GM20431 (cell line): ENCODE data around the gene OSBP2.

ENCODE experiments used
- in situ Hi-C: fragments of 300-500 bp; cut with MseI, MboI; formaldehyde crosslinking; loops from one replicate; pipeline ENCODE4 v1.15.0; 2020; ENCODE audit warnings: low sequenced_read_pairs; ENCODE audit not compliant: unreplicated experiment

OSBP2 gene

DNA sequence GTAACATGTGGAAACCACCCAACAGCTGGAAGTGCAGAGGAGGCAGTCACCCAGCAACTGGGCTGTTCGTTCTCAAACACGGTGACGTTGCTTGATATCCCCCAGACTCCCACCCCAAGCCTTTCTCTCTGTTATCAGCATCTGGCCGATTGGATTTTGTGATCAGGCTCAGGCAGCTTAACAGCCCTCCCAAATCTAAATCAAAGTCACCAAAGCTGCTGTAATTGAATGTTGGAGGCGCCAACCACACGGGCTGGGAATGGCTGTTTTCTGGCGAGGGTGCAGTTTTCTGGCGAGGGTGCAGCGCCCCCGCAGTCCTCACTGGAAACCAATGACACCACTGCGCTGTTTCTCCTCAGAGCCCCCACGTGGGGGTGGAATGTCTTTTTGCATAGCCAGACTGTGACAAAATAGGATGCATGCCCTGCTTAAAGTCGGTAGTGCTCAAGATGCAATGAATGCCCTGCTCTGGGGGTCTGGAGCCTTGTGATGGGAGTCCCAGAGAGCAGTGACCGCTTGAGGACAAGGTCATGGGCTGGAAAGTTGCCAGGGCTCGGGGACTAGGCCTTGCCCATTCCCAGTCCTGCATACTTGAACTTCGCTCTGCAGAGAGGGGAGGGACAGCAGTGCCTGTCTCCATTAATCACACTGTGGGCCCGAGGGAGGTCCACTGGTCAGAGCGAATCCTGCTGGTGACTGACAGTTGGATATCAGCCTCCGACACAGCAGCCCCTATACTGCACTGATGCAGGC lies 168.6 kb downstream of the OSBP2 start:
- in situ Hi-C loops = no loop called here

DNA sequence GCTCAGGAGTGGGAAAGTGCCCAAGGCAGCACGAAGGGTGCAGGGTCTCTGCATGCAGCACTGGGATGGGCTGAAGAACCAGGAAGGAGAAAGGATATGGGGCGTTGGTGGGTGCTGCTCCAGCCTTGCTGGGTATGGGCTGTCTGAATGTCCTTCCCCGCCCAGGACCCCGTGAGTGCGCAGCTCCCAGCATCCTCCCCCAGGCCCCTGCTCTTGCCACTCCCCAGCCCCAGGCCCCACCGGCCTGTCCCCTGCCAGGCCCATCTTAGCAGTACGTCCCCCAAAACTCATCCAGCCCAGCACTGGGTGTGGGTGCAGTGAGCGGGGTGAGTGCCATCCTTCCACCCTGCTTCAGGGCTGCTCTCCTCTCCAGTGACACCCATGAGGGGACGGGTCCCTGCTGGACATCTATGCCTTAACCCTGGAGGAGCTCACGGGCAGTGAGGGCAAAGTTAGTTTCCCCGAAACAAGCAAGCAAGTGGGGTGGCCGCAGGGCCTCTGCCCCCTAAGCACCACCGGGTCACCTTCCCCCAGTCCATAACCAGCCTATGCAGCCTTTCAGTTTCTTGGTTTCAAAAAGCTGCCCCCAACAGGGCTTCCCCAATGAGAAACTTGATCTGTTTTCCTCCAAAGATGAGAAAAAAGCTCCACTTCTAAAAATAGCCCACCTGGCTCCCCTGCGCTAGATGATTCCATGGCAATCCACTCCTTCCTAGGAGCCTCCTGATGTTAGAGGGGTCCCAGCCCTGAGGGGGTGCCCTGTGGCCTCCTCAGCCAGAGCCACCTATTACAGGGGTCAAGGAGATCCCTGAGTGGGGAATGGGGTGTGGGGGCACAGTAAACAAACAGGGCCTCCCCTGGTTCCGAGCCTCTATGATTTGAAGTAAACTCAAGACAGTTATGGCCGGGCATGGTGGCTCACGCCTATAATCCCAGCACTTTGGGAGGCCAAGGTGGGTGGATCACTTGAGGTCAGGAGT lies 170.1 kb downstream of the OSBP2 start:
- in situ Hi-C loops = no loop called here

DNA sequence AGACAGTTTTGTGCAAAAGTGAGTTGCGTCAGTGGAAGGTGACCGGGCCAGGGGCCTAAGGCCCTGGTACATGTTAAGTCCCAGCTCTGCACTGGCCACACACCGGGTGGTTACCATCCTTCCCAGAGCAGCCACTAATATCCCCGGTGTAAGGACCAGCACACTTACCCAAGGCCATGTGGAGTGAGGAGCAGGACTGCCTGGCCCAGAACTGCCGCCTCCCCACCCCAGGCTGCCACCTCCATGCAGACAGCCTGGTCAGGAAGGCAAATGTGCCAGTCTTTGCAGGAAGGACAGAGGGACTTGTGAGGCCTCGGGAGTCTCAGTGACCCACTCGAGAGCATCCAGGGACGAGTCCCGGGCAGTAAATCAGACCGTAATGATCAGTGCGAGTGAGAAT lies 171.0 kb downstream of the OSBP2 start:
- in situ Hi-C loops = no loop called here

DNA sequence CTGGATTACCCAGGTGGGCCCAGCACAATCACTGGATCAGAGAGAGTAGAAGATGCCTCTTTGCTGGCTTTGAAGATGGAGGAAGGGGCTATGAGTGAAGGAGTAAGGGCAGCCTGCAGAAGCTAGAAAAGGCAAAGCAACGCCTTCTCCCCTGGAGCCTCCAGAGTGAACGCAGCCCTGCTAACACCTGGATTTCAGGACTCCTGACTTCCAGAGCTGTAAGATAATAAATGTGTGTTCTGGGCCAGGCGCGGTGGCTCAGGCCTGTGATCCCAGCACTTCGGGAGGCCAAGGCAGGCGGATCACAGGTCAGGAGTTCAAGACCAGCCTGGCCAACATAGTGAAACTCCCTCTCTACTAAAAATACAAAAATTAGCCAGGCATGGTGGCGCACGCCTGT lies 171.5 kb downstream of the OSBP2 start:
- in situ Hi-C loops = no loop called here

DNA sequence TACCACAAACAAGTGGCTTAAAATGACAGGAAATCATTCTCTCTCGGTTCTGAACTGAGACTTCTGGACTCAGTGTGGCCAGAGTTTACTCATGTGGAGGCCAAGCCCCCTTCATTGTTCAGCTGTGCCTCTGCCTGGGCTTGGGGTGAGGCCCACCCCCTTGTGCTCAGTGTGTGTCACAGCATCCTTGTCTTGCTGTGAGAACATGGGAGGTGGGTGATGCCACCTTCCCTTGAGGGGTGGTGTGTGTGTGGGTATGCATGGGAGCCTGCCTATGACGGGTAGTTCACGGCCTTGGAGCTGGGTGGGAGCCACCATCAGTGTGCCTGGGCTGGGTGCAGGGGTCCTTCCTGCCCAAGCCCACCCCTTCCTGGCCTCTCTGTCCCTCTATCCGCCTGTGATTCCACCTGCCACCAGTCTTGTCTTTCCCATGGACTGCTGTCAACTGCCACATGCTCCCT lies 172.2 kb downstream of the OSBP2 start:
- in situ Hi-C loops = no loop called here

DNA sequence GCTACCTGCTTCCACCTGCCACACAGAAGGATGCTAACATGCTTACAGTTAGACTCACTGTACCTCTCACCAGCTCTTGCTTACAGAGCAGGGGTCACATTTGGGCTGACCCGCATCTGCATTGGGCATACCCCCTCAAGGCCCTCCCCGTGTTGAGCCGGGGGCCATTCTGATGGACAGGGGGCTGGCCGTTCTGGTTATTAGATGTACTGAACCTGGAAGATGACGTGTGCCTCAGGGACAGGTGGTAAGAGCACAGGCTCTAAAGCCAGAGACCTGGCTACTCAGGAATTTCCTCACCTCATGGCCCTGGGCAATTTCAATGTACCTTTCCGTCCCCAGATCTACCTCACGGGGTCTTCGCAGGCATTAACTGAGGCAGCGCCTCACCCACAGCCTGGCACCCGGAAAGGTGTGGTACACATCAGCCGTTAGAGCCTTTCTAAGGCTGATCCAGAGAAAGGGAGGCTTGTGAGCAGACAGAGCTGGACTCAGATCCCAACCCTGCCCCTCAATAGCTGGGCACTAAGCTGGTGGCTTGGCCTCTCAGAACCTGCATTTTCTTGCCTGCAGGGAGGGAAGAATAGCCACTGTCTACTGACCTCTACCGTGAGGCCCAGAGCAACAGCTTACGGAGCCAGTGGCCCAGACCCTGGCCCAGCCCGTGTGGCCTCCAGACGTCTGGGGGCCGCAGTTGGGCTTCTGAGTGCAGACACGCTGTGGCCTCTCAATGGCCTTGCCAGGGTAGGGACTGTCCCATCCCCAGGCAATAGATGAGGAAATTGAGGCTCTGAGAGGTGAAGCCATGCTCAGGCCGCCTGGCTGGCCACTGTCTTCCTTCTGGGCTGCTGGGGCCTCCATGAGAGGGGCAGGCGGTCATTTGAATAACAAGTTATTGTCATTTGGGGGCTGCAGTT lies 173.3 kb downstream of the OSBP2 start:
- in situ Hi-C loops = no loop called here

DNA sequence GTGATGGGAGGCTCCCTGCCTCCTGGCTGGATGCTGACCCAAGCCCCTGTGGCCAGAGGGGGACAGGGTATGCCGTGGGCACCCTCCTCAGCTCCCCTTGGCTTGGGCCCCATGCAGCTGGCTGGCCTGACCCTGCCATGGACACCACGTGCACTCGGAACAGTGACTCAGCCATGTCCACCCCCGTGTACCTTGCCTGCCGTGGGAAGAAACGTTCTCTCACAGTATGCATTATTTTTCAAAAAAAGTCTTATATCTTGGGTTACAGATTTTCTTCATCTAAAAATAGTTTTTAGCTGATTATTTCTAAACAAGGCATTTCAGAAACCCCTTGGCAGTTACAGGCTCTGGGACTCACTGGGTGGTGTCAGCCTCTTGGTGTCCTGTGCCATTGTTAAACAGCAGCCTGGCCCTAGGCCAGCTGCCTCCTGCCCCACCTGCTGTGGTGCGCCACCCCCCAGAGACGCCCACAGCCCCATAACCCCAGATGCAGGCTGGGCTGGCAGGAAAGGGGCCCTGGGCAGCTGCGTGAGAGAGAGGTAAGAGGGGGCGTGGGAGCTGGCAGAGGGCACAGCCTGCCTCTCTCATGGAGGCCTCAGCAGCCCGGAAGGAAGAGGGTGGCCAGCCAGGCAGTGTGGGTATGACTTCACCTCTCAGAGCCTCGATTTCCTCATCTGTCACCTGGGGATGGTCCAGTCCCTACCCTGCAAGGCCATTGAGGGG lies 174.2 kb downstream of the OSBP2 start:
- in situ Hi-C loops = no loop called here

DNA sequence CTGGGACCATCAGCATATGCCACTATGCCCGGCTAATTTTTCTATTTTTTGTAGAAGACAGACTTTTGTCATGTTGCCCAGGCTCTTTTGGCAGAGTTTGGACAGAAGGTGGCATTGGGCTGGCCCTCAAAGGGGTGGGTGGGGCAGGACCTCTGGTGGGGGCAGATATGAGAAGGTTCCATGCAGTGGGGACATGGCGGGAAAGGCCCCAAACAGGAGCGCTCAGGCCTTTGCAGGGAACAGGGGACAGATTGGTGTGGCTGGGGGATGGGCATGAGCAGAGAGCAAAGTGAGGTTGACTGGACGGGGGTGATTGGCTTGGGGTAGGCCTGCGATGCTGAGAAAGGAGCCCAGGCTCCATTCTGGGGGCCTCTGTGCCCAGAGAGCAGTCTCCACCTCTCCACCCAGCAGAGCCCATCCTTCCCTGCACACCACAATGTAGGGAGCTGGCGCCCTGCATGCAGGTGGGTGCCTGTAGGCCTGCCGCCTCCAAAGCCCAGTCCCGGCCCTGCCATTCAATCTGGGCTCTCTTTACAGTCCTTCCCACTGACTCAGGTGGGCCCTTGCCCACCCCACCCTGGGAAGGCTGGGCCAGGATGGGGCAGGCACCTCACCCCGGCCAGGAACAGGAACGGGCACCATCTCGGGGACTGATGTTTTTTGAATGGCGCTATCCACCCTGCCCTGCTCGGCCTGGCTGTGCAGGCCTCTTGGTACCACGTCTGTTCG lies 175.2 kb downstream of the OSBP2 start:
- in situ Hi-C loops = no loop called here

DNA sequence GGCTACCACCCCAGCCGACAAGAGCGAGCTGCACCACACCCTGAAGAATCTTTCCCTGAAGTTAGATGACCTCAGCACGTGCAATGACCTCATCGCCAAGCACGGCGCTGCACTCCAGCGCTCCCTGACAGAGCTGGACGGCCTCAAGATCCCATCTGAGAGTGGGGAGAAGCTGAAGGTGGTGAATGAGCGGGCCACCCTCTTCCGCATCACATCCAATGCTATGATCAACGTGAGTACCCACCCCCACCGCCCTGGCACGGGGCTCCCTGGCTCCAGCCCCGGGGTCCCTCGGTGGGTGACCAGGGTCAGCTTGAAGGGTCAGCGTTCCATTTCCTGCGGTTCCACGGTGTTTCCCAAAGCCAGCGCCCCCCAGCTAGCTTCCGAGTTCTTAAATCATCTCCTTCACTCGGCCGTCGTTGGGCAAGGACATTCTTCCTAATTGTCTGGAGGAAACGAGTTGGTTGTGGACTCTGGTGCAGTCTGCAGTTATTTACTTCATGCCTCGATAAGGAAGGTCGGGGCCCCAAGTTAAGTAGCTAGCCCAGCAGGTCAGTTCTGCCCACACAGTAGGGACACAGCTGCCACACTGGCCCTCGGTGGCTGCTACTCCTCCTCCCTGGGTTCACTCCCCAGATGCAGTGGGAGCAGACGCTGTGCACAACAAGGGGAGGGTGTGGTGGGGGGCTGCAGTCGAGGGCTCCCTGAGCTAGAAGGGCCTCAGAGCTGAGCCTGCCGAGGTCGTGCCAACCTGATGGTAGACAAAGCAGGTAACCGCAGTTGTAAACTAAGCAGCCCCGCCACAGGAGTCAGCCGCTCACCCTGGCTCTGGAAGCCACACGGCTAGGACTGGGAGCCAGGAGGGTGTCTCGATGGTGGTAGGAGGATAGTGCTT lies 176.0 kb downstream of the OSBP2 start:
- in situ Hi-C loops = no loop called here

DNA sequence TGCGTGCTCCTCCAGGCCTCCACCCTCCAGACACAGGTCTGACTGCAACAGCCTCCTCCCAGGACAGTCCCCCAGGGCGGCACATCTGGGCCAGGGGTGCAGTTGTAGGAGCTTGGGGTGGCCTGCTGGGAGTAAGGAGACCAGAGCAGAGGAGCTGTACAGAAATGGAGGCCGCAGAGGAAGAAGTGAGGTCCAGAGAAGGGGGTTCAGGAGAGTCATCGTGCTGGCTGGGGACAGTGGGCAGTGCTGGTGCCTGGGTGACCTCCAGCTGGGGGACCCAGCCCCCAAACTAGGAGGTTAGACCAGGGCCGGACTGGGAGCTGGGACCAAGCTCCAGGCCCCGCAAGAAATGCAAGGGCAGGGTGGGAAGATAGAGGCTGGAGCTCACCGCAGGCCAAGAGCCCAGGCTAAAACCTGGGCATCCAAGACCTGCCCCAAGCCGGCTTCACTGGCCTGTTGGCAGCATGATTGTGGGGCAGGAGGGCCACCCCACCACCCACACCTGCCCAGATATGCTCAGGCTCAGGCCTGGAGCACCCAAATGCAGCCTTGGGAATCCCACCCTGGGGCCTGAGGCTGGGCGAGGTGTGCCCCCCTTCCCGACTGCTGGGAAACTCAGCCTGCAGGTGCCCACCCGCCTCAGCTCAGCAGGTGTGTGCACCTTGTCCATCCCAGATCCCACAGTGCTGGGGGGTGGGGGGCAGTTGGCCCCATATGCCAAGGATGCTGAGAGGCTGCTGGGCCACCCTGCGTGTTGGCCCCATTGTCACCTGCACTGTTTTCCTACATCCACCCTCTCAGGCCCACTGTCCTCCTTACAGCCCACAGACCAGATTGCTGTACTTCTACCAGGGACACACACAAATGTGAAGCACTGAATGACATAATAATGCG lies 177.0 kb downstream of the OSBP2 start:
- in situ Hi-C loops = no loop called here

DNA sequence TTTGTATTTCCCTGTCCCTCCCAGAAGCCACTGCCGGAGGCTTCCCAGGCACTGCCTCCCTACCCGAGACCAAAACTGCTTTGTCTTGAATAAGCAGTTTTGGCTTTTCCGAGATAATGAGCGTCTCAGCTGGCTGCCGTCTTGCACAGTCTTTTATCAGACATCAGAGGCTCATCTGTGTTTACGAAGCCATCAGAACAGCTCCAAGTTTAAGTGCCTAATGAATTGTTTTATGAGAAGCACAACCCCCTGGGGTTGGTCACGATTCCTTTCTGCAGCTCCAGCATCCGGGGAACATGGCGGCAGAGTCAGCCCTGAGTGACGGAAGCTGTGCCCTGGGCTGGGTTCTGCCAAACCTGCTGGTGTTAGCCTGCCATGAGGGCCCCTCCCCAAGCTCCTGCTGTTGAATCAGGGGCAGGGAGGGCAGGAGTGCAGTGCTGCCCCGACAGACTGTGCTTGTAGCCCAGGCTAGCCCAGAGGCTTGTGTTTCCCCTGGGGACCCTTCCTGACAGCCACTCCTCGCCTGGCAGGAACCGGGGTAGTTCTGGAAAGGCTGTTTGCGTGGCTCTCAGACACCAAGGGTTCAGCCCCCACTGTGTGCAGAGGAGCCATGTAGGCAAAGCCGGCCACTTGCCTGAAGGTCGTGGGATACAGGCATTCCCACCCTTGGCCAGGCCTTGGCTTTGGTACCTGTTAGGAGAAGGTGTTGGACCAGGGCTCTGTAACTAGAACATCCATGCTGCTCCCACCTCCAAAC lies 177.8 kb downstream of the OSBP2 start:
- in situ Hi-C loops = no loop called here

DNA sequence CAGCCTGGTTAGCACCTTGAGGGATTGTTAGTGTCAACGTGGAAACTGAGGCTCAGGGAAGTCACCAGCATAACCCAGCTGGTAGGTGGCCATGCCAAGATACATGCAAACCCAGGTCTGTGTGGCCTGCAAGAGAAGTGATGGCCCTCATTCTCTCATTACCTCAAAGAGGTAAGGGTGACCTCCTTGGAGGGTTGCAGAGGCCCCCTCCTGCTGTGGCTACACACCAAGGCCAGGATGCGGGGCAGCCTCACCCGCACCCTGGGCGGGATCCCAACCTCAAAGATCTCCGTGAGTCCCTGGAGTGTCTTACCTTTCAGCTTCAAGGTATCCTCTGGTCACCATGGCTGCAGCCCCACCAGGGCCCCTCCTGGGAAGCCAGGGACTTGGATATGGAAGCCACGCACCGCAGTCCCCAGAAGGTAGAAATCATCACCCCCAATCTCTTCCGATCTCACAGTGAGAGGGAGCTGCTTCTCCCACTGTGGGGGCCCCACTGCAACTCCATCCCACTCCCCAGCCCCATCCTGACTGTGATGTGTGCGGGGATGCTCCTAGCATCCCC lies 178.5 kb downstream of the OSBP2 start:
- in situ Hi-C loops = no loop called here

DNA sequence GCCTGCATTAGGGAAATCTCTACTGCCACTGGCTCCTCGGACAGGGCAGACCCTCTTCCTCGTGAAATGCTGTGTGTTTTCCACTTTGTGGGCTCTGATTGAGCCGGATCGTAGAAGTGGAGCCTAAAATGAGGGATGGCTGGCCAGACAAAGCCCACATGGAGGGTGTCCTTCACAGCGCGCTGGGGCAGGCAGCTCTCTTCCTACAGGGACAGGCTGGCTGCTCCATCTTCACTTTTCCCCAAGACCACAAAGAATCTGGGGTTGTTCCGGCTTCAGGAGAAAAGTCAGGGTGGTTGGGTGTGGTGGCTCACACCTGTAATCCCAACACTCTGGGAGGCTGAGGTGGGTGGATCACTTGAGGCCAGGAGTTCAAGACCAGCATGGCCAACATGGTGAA lies 179.0 kb downstream of the OSBP2 start:
- in situ Hi-C loops = no loop called here

DNA sequence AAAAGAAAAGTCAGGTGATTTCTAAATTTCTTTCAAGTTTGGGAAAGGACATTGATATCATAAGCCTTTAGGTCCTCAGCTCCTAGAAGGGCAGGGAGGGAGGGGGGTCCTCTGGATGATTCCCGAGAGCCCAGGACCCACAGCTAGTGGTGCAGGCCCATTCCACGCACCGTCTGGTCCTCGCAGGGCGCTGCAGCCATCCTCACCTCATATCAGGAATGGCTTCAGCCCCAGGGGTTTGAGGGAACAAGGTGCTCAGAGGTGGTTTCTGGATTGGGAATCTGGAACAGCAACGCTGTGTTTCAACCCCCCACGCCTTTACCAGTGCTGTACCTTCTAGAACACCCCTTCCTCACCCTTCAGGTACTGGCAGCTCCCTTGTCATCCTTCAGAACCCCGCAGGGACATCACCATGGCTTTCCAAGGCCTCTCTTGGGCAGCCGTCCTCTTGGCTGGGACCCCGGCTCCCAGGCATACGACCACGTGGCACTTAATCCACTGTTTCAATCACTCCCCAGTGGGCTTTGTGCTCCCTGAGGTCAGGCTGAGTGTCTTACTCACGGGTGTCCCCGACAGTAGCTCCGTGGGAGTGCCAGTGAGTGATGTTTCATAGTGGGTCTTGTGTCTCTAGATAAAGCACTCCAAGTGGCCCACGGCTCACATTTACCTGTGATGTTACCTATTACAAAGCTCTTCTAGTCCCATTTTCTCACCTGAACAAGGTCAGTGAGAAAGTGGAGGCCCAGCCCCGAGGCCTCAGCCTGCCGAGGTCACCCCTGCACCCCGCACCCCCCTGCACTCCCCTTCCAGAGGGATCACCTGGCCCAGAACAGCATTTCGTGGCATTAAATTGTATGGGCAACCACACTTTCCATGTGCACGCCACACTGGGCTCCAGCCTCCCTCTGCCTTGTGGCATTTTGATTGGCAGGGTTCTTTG lies 180.0 kb downstream of the OSBP2 start:
- in situ Hi-C loops = loop anchor here (25.0 kb wide), 1 partner anchor 237 kb away; the partner anchor contains the start of gene SLC35E4
